Measurements from ENCODE around the gene XYLT1. TPM values are rescaled to one million over a fixed set of nuclear protein-coding genes. Genes with fewer than 3 reads are reported as not detected.

Gene XYLT1
- total and polyA plus RNA-seq, 2 of the 13 experiments (the other 11 are each of a cell fraction or from before 2014, with no cell fraction given), result not detected

GRCh38 chr16:17488506-17488905 lies 17.7 kb upstream of the XYLT1 start (continued):
- TF ChIP-seq NR0B2 (CRISPR knock-in tag; IDR thresholded peaks at IDR 0.05), result no peak
- no peak for TF ChIP-seq TP53 (CRISPR knock-in tag; conservative IDR thresholded peaks at IDR 0.05)

DNA sequence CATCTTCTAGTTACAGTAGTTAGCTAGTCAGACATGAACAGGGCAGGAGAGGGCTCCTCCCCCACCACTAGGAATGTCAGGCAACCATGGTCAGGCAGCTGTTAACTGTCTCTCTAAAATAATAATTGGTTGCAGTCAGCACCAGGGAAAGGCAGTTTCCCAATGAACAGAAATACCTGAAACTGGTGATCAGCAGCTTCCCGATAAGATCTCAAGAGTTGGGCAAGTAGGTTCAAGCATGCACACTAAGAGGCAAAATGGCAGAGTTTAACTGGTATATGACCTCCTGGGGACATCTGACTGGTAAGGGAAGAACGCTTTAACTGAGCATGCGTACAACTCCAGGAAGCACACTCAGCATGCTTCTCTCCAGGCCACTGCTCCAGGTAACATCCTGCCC lies 12.6 kb upstream of the XYLT1 start:
- no TSS peak for BruUV-seq (replicated peaks)
- Histone ChIP-seq H3K4me2 (ENCODE audit: low read depth, low read length) (no peak overlapping the region), H3K36me3 (replicated peaks in 1 of 2; ENCODE audit: control insufficient read depth in 1 of 2, insufficient read depth in 2 of 2, low read length in 2 of 2) (no peaks in the 10 kb centered on the region), H3K79me2 (ENCODE audit: insufficient read depth, low read length) (no peaks in the 10 kb centered on the region), H3K27ac (ENCODE audit: extremely low read length, insufficient read depth, low read length) (no peak overlapping the region), H3K9me3 (ENCODE audit: low read length) (no peaks in the 10 kb centered on the region), H3K4me1 (ENCODE audit: insufficient read depth, low read length) (no peaks in the 10 kb centered on the region), H3K4me3 (replicated peaks in 1 of 3; ENCODE audit: insufficient read depth in 1 of 3, low read depth in 2 of 3, low read length in 3 of 3) (no peak overlapping the region), H4K20me1 (ENCODE audit: insufficient read depth, low read length) (no peaks in the 10 kb centered on the region), H2AFZ (ENCODE audit: low read length) (no peak overlapping the region), H3K27me3 (ENCODE audit: control insufficient read depth in 1 of 2, insufficient read depth in 2 of 2, low read length in 2 of 2) (peaks cover 0 to 8% of the 10 kb centered on the region in 2 experiments; a peak in 2 of 5 replicates), H3K9ac (ENCODE audit: insufficient read depth, low read depth, low read length) (no peak overlapping the region)
- ATAC-seq, result no peak
- WGBS (ENCODE audit: low lambda C conversion rate), result 62% methylated on average over 3 of the region's 3 CpGs
- in situ Hi-C loops (cut with HindIII; ENCODE audit: extremely low pct_ligation_motif_present, low pct_unique_long_range_greater_than_20kb), result no loop called here
- ChIA-PET CTCF (ENCODE audit: low intra/inter-chr PET ratio, low total read pairs) (no interaction called here), POLR2A (no interaction called here)
- FAIRE-seq, result no peak
- TF ChIP-seq ZFP41 (CRISPR knock-in tag; IDR thresholded peaks at IDR 0.05; ENCODE audit: borderline replicate concordance) (no peak), MAFF (IDR thresholded peaks at IDR 0.05; ENCODE audit: low read depth, low read length) (no peak), WIZ (CRISPR knock-in tag; IDR thresholded peaks at IDR 0.05) (no peak), RXRA (CRISPR knock-in tag; IDR thresholded peaks at IDR 0.05) (no peak), NR2C2 (CRISPR knock-in tag; IDR thresholded peaks at IDR 0.05; ENCODE audit: borderline replicate concordance) (no peak), ZNF296 (CRISPR knock-in tag; conservative IDR thresholded peaks at IDR 0.05) (no peak), CBX5 (CRISPR knock-in tag; IDR thresholded peaks at IDR 0.05; ENCODE audit: borderline replicate concordance) (no peak), ZBTB7A (CRISPR knock-in tag; IDR thresholded peaks at IDR 0.05) (no peak), ZNF816 (CRISPR knock-in tag; IDR thresholded peaks at IDR 0.05; ENCODE audit: borderline replicate concordance) (no peak), SCMH1 (CRISPR knock-in tag; IDR thresholded peaks at IDR 0.05; ENCODE audit: borderline replicate concordance) (no peak), FOXA1 (IDR thresholded peaks at IDR 0.05) (no peak), FOXA1 (CRISPR knock-in tag; IDR thresholded peaks at IDR 0.05) (no peak), ZNF761 (CRISPR knock-in tag; conservative IDR thresholded peaks at IDR 0.05) (no peak)
- TF ChIP-seq, protein P1, sequence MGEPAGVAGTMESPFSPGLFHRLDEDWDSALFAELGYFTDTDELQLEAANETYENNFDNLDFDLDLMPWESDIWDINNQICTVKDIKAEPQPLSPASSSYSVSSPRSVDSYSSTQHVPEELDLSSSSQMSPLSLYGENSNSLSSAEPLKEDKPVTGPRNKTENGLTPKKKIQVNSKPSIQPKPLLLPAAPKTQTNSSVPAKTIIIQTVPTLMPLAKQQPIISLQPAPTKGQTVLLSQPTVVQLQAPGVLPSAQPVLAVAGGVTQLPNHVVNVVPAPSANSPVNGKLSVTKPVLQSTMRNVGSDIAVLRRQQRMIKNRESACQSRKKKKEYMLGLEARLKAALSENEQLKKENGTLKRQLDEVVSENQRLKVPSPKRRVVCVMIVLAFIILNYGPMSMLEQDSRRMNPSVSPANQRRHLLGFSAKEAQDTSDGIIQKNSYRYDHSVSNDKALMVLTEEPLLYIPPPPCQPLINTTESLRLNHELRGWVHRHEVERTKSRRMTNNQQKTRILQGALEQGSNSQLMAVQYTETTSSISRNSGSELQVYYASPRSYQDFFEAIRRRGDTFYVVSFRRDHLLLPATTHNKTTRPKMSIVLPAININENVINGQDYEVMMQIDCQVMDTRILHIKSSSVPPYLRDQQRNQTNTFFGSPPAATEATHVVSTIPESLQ (CRISPR knock-in tag; conservative IDR thresholded peaks at IDR 0.05), result no peak
- TF ChIP-seq, protein P2, sequence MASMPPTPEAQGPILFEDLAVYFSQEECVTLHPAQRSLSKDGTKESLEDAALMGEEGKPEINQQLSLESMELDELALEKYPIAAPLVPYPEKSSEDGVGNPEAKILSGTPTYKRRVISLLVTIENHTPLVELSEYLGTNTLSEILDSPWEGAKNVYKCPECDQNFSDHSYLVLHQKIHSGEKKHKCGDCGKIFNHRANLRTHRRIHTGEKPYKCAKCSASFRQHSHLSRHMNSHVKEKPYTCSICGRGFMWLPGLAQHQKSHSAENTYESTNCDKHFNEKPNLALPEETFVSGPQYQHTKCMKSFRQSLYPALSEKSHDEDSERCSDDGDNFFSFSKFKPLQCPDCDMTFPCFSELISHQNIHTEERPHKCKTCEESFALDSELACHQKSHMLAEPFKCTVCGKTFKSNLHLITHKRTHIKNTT (CRISPR knock-in tag; IDR thresholded peaks at IDR 0.05), result no peak
- TF ChIP-seq, protein P3, sequence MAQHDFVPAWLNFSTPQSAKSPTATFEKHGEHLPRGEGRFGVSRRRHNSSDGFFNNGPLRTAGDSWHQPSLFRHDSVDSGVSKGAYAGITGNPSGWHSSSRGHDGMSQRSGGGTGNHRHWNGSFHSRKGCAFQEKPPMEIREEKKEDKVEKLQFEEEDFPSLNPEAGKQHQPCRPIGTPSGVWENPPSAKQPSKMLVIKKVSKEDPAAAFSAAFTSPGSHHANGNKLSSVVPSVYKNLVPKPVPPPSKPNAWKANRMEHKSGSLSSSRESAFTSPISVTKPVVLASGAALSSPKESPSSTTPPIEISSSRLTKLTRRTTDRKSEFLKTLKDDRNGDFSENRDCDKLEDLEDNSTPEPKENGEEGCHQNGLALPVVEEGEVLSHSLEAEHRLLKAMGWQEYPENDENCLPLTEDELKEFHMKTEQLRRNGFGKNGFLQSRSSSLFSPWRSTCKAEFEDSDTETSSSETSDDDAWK (CRISPR knock-in tag; IDR thresholded peaks at IDR 0.05), result no peak
- intact Hi-C loops (cut with micrococcal nuclease; ENCODE audit: unreplicated experiment), result no loop called here
- no peak for DNase-seq (ENCODE audit: low spot score)

Measured in HepG2 (cell line).